Endodermal cell (in vitro differentiated cells): ENCODE data around the gene KCNMB3. TPM values are rescaled to one million over a fixed set of nuclear protein-coding genes. Genes with fewer than 3 reads are reported as not detected.
"Not testable (repeated sequence)": the region's sequence is repeated elsewhere in the genome, so short reads cannot be mapped to it uniquely, and the experiment has no call there.

Experiments
- DNase-seq: peaks from one replicate; pipeline ENCODE4 v3.0.0-alpha.2; 2017
- H3K27ac ChIP-seq: 2 replicates; pipeline ENCODE4 v1.5.1; 2013; ENCODE audit warnings: mild to moderate bottlenecking, low read depth, low read length, moderate library complexity
- H3K27me3 ChIP-seq: 2 replicates; pipeline ENCODE4 v1.6.1; 2013; ENCODE audit warnings: mild to moderate bottlenecking, low read length, moderate library complexity; ENCODE audit not compliant: insufficient read depth, control insufficient read depth, poor library complexity, severe bottlenecking
- H3K36me3 ChIP-seq: 2 replicates; pipeline ENCODE4 v1.7.0; 2013; ENCODE audit warnings: mild to moderate bottlenecking, low read length, moderate library complexity; ENCODE audit not compliant: control insufficient read depth, insufficient read depth
- H3K4me1 ChIP-seq: one replicate; pipeline ENCODE4 v1.7.0; 2013; ENCODE audit warnings: low read length; ENCODE audit not compliant: control insufficient read depth, insufficient read depth
- H3K4me3 ChIP-seq: 2 replicates; pipeline ENCODE4 v1.5.1; 2013; ENCODE audit warnings: mild to moderate bottlenecking, low read length, moderate library complexity
- H3K9ac ChIP-seq: 2 replicates; pipeline ENCODE4 v1.6.1; 2013; ENCODE audit warnings: mild to moderate bottlenecking, low read length, moderate library complexity; ENCODE audit not compliant: poor library complexity, severe bottlenecking; ENCODE audit errors: extremely low read depth
- H3K9me3 ChIP-seq: 2 replicates; pipeline ENCODE4 v1.6.1; 2013; ENCODE audit warnings: mild to moderate bottlenecking, low read length, moderate library complexity; ENCODE audit not compliant: control insufficient read depth
- H3K27ac Mint-ChIP-seq: 2 replicates; pipeline ENCODE4 v1.8.0; 2020; ENCODE audit warnings: mixed read lengths
- H3K27me3 Mint-ChIP-seq: 2 replicates; pipeline ENCODE4 v1.8.0; 2021; ENCODE audit warnings: mild to moderate bottlenecking, mixed read lengths; ENCODE audit not compliant: insufficient read depth
- H3K36me3 Mint-ChIP-seq: 2 replicates; pipeline ENCODE4 v1.8.0; 2020; ENCODE audit warnings: low read depth, mixed read lengths
- H3K4me1 Mint-ChIP-seq: 2 replicates; pipeline ENCODE4 v1.8.0; 2020; ENCODE audit warnings: mixed read lengths
- H3K4me3 Mint-ChIP-seq: 2 replicates; pipeline ENCODE4 v1.8.0; 2020; ENCODE audit warnings: mild to moderate bottlenecking, moderate library complexity, mixed read lengths
- H3K9me3 Mint-ChIP-seq: 2 replicates; pipeline ENCODE4 v1.8.0; 2020; ENCODE audit warnings: mild to moderate bottlenecking, mixed read lengths
- CTCF ChIP-seq: fragments of 200-600 bp; sonication (generic); conservative IDR thresholded peaks from 2 replicates; pipeline ENCODE4 v1.5.0; 2021; ENCODE audit warnings: antibody characterized with exemption, mild to moderate bottlenecking
- WGBS, 2 experiments: methylation state at CpG; one replicate each; pipeline versions ENCODE4 v1.1.5 to v1.1.7; 2013; ENCODE audit warnings: missing lambda C conversion rate in 2 of 2, mixed read lengths in 1 of 2; ENCODE audit not compliant: insufficient coverage in 1 of 2, insufficient read length in 1 of 2; 5-methylcytosine and 5-hydroxymethylcytosine counted together
- total RNA-seq, 2 donors: library from RNA; stranded (reverse); fragmentation: NEBNext Ultra II Directional in 1 of 2; extraction: Animal tissue kit (Norgen Biotek cat#: 25700) in 1 of 2; gene quantifications; 2 replicates in 1 of 2; 3 replicates in 1 of 2; pipeline ENCODE4 v1.2.1, GENCODE V29; 2021

The KCNMB3 gene
- total RNA-seq, 2 donors from 2014 or later: 2.4 to 2.6 TPM

DNA sequence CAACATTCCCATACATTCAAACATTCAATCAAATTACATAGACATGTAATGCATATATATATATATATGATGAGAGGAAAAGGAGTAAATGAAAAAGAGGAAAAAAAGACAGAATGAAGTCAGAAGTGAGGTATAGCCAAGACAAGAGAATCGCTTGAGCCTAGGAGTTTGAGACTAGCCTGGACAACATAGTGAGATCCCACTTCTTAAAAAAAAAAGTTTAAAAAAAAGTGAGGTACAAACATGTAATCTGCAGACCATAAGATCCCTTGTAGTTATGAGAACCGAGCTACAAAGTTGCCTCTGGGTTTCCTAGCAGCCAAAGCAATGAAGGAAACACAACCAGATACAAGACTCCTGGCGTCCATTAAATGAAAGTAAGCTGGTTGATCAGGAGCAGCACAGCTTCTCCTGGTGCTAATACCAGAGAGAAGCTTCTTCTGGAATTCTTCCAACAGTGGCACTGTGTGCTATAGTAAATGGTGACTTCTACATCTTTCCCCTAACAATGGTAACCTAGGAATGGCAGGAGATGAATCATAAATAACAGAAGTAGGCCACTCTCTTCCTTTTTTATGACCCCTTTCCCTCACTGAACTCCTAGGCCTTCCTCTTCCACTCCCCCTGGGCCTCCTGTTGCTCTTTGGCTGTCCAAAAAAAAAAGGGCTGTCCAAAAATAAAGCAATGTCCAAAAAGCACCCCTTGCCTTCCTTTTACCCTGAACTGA is 3.5 kb downstream of the KCNMB3 start:
- Histone ChIP-seq H3K27ac (no peak overlapping the region), H3K4me3 (no peak overlapping the region), H3K4me1 (no peaks in the 10 kb centered on the region), H3K9me3 (no peaks in the 10 kb centered on the region), H3K9ac (no peak overlapping the region), H3K36me3 (no peaks in the 10 kb centered on the region), H3K27me3 (no peaks in the 10 kb centered on the region)
- no peak for DNase-seq
- Mint-ChIP-seq H3K27me3 (no peaks in the 10 kb centered on the region), H3K9me3 (no peaks in the 10 kb centered on the region), H3K4me1 (no peaks in the 10 kb centered on the region), H3K27ac (no peak overlapping the region), H3K36me3 (peaks cover 30% of the 10 kb centered on the region), H3K4me3 (no peak overlapping the region)
- TF ChIP-seq CTCF: no peak
- WGBS, 2 experiments: 90 to 100% methylated on average over 2 to 3 of the region's 3 CpGs

DNA sequence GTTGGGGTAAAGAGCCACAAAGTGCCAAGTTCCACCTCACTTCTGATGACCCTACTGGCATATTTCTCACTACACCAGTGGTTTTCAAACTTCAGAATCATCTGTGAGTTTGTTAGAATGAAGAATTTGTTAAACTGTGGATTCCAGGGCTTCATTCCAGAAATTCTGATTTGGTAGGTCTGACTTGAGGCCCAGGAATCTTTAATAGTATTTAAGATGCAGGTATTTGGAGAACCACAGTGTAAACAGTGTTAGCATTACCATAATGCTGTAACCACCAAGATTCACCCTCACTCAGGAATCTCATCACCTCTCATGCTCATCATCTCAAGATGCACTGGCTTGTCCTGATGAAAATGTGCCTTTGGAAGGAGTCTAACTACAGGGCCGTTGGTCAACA is 6.0 kb downstream of the KCNMB3 start:
- Mint-ChIP-seq H3K4me1 (no peaks in the 10 kb centered on the region), H3K4me3 (no peak overlapping the region), H3K9me3 (no peaks in the 10 kb centered on the region), H3K27ac (no peak overlapping the region), H3K36me3 (peaks cover 19% of the 10 kb centered on the region), H3K27me3 (no peaks in the 10 kb centered on the region)
- Histone ChIP-seq H3K36me3 (no peaks in the 10 kb centered on the region), H3K27me3 (no peaks in the 10 kb centered on the region), H3K4me1 (no peaks in the 10 kb centered on the region), H3K27ac (no peak overlapping the region), H3K9ac (no peak overlapping the region), H3K4me3 (no peak overlapping the region), H3K9me3 (no peaks in the 10 kb centered on the region)
- DNase-seq: no peak
- WGBS, 2 experiments: 90 to 100% methylated on average over 1 of the region's 1 CpG
- no peak for TF ChIP-seq CTCF

DNA sequence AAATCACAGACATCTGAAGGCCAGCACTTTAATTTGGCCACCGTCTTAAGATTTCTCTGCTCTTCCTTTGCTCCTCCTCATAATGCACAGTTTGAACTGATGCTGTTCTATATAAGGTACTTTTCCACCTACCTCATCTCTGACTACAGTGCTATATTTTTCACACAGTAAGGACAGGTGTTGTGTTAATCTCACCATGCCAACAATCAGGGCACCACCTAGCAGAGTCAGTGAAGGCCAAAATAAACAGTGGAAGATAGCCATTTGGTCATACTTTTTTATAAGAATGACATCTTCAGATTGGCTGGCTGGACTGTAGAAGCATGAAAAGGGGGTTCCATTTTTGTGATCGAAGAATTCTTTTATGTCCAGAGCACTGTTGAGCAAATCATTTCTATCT is 8.1 kb downstream of the KCNMB3 start:
- not testable (repeated sequence) for H3K36me3 ChIP-seq, H3K4me1 ChIP-seq, H3K9me3 Mint-ChIP-seq, H3K4me3 Mint-ChIP-seq, H3K27me3 ChIP-seq, H3K27me3 Mint-ChIP-seq, H3K4me3 ChIP-seq, H3K27ac Mint-ChIP-seq, DNase-seq, H3K4me1 Mint-ChIP-seq, H3K27ac ChIP-seq, H3K9me3 ChIP-seq, H3K9ac ChIP-seq
- 96% methylated on average over 1 of the region's 2 CpGs; no CpG with 5 or more reads in 1 of the 2 experiments for WGBS, 2 experiments
- peaks cover 12% of the 10 kb centered on the region for H3K36me3 Mint-ChIP-seq

- not testable (repeated sequence) for DNase-seq, H3K27me3 Mint-ChIP-seq, H3K36me3 Mint-ChIP-seq, H3K4me3 ChIP-seq, H3K27me3 ChIP-seq, H3K4me1 Mint-ChIP-seq, H3K4me1 ChIP-seq, H3K4me3 Mint-ChIP-seq, H3K27ac Mint-ChIP-seq, H3K9me3 Mint-ChIP-seq, H3K9me3 ChIP-seq, H3K9ac ChIP-seq, H3K27ac ChIP-seq, H3K36me3 ChIP-seq
- 79% methylated on average over 1 of the region's 1 CpG; no CpG with 5 or more reads in 1 of the 2 experiments for WGBS, 2 experiments
Observed at GRCh38 chr3:179240299-179240698, 10.6 kb downstream of the KCNMB3 start.
